Measurements from ENCODE around the gene KLHL14.
A peak's percentile ranks its signal among the peaks of the same experiment; 100 is the strongest.
"Not testable (repeated sequence)": the region's sequence is repeated elsewhere in the genome, so short reads cannot be mapped to it uniquely, and the experiment has no call there.

Gene KLHL14

GRCh38 chr18:32798209-32798960, 25.6 kb upstream of the KLHL14 start:
- Histone ChIP-seq H3K9me3 (ENCODE audit: control insufficient read depth, insufficient read depth, low read length) (no peaks in the 10 kb centered on the region), H3K4me1 (ENCODE audit: control insufficient read depth, insufficient read depth, low read length) (no peaks in the 10 kb centered on the region)

GRCh38 chr18:32794667-32795066, 21.8 kb upstream of the KLHL14 start:
- not testable (repeated sequence) for H3K9me3 ChIP-seq (ENCODE audit: control insufficient read depth, insufficient read depth, low read length); H3K4me3 ChIP-seq (ENCODE audit: low read depth, low read length); H3K4me1 ChIP-seq (ENCODE audit: control insufficient read depth, insufficient read depth, low read length); H3K9ac ChIP-seq (ENCODE audit: low read depth, low read length); H3K27me3 ChIP-seq (ENCODE audit: control insufficient read depth, insufficient read depth, low read length); H3K36me3 ChIP-seq (ENCODE audit: control insufficient read depth, insufficient read depth, low read length)

More at GRCh38 chr18:32798209-32798960, 25.6 kb upstream of the KLHL14 start:
- Histone ChIP-seq H3K27me3 (ENCODE audit: control insufficient read depth, insufficient read depth, low read length) (no peaks in the 10 kb centered on the region), H3K4me3 (ENCODE audit: low read depth, low read length) (no peak overlapping the region), H3K36me3 (ENCODE audit: control insufficient read depth, insufficient read depth, low read length) (no peaks in the 10 kb centered on the region), H3K9ac (ENCODE audit: low read depth, low read length) (no peak overlapping the region)

- Histone ChIP-seq H3K9ac (ENCODE audit: low read depth, low read length) (no peak overlapping the region), H3K4me1 (ENCODE audit: control insufficient read depth, insufficient read depth, low read length) (peaks cover 2% of the 10 kb centered on the region), H3K4me3 (ENCODE audit: low read depth, low read length) (no peak overlapping the region), H3K9me3 (ENCODE audit: control insufficient read depth, insufficient read depth, low read length) (no peaks in the 10 kb centered on the region), H3K27me3 (ENCODE audit: control insufficient read depth, insufficient read depth, low read length) (peaks cover 10% of the 10 kb centered on the region), H3K36me3 (ENCODE audit: control insufficient read depth, insufficient read depth, low read length) (no peaks in the 10 kb centered on the region)
Measured at GRCh38 chr18:32779010-32779409, 6.2 kb upstream of the KLHL14 start.

- Histone ChIP-seq H3K9me3 (ENCODE audit: control insufficient read depth, insufficient read depth, low read length) (no peaks in the 10 kb centered on the region), H3K9ac (ENCODE audit: low read depth, low read length) (no peak overlapping the region), H3K36me3 (ENCODE audit: control insufficient read depth, insufficient read depth, low read length) (no peaks in the 10 kb centered on the region), H3K4me3 (ENCODE audit: low read depth, low read length) (no peak overlapping the region), H3K4me1 (ENCODE audit: control insufficient read depth, insufficient read depth, low read length) (peaks cover 11% of the 10 kb centered on the region), H3K27me3 (ENCODE audit: control insufficient read depth, insufficient read depth, low read length) (peaks cover 26% of the 10 kb centered on the region)
Measured at GRCh38 chr18:32777049-32777448, 4.2 kb upstream of the KLHL14 start.

GRCh38 chr18:32776561-32776960, 3.7 kb upstream of the KLHL14 start:
- H3K9me3 ChIP-seq (ENCODE audit: control insufficient read depth, insufficient read depth, low read length): no peaks in the 10 kb centered on the region
- no peaks in the 10 kb centered on the region for H3K36me3 ChIP-seq (ENCODE audit: control insufficient read depth, insufficient read depth, low read length)
- peaks cover 26% of the 10 kb centered on the region for H3K27me3 ChIP-seq (ENCODE audit: control insufficient read depth, insufficient read depth, low read length)
- no peak overlapping the region for H3K4me3 ChIP-seq (ENCODE audit: low read depth, low read length)
- no peak overlapping the region for H3K9ac ChIP-seq (ENCODE audit: low read depth, low read length)
- H3K4me1 ChIP-seq (ENCODE audit: control insufficient read depth, insufficient read depth, low read length): peaks cover 11% of the 10 kb centered on the region

- H3K36me3 ChIP-seq (ENCODE audit: control insufficient read depth, insufficient read depth, low read length): no peaks in the 10 kb centered on the region
- peaks cover 33% of the 10 kb centered on the region for H3K27me3 ChIP-seq (ENCODE audit: control insufficient read depth, insufficient read depth, low read length)
- H3K4me3 ChIP-seq (ENCODE audit: low read depth, low read length): no peak overlapping the region
- H3K9me3 ChIP-seq (ENCODE audit: control insufficient read depth, insufficient read depth, low read length): no peaks in the 10 kb centered on the region
- H3K9ac ChIP-seq (ENCODE audit: low read depth, low read length): no peak overlapping the region
- peaks cover 11% of the 10 kb centered on the region for H3K4me1 ChIP-seq (ENCODE audit: control insufficient read depth, insufficient read depth, low read length)
Measured at GRCh38 chr18:32775628-32776027, 2.8 kb upstream of the KLHL14 start.

- Histone ChIP-seq H3K4me3 (ENCODE audit: low read depth, low read length) (peak overlapping the region; percentile 50), H3K9me3 (ENCODE audit: control insufficient read depth, insufficient read depth, low read length) (no peaks in the 10 kb centered on the region), H3K36me3 (ENCODE audit: control insufficient read depth, insufficient read depth, low read length) (no peaks in the 10 kb centered on the region), H3K4me1 (ENCODE audit: control insufficient read depth, insufficient read depth, low read length) (peaks cover 17% of the 10 kb centered on the region), H3K27me3 (ENCODE audit: control insufficient read depth, insufficient read depth, low read length) (peaks cover 51% of the 10 kb centered on the region), H3K9ac (ENCODE audit: low read depth, low read length) (no peak overlapping the region)
Measured at GRCh38 chr18:32773382-32773712, 524 bp upstream of the KLHL14 start.

GRCh38 chr18:32771871-32772580, 797 bp downstream of the KLHL14 start:
- H3K9ac ChIP-seq (ENCODE audit: low read depth, low read length): no peak overlapping the region
- peak overlapping the region; percentile 50 for H3K4me3 ChIP-seq (ENCODE audit: low read depth, low read length)
- peaks cover 17% of the 10 kb centered on the region for H3K4me1 ChIP-seq (ENCODE audit: control insufficient read depth, insufficient read depth, low read length)
- peaks cover 59% of the 10 kb centered on the region for H3K27me3 ChIP-seq (ENCODE audit: control insufficient read depth, insufficient read depth, low read length)
- no peaks in the 10 kb centered on the region for H3K9me3 ChIP-seq (ENCODE audit: control insufficient read depth, insufficient read depth, low read length)
- no peaks in the 10 kb centered on the region for H3K36me3 ChIP-seq (ENCODE audit: control insufficient read depth, insufficient read depth, low read length)

- H3K4me3 ChIP-seq (ENCODE audit: low read depth, low read length): peak overlapping the region; percentile 95
- H3K9me3 ChIP-seq (ENCODE audit: control insufficient read depth, insufficient read depth, low read length): no peaks in the 10 kb centered on the region
- peaks cover 17% of the 10 kb centered on the region for H3K4me1 ChIP-seq (ENCODE audit: control insufficient read depth, insufficient read depth, low read length)
- H3K36me3 ChIP-seq (ENCODE audit: control insufficient read depth, insufficient read depth, low read length): no peaks in the 10 kb centered on the region
- no peak overlapping the region for H3K9ac ChIP-seq (ENCODE audit: low read depth, low read length)
- H3K27me3 ChIP-seq (ENCODE audit: control insufficient read depth, insufficient read depth, low read length): peaks cover 59% of the 10 kb centered on the region
Measured at GRCh38 chr18:32771169-32771751, 1.6 kb downstream of the KLHL14 start.

GRCh38 chr18:32770666-32771168, 2.1 kb downstream of the KLHL14 start:
- no peaks in the 10 kb centered on the region for H3K9me3 ChIP-seq (ENCODE audit: control insufficient read depth, insufficient read depth, low read length)
- no peaks in the 10 kb centered on the region for H3K36me3 ChIP-seq (ENCODE audit: control insufficient read depth, insufficient read depth, low read length)
- no peak overlapping the region for H3K9ac ChIP-seq (ENCODE audit: low read depth, low read length)
- H3K4me3 ChIP-seq (ENCODE audit: low read depth, low read length): peak overlapping the region; percentile 95
- peaks cover 17% of the 10 kb centered on the region for H3K4me1 ChIP-seq (ENCODE audit: control insufficient read depth, insufficient read depth, low read length)
- H3K27me3 ChIP-seq (ENCODE audit: control insufficient read depth, insufficient read depth, low read length): peaks cover 59% of the 10 kb centered on the region

- Histone ChIP-seq H3K4me1 (ENCODE audit: control insufficient read depth, insufficient read depth, low read length) (peaks cover 17% of the 10 kb centered on the region), H3K9ac (ENCODE audit: low read depth, low read length) (no peak overlapping the region), H3K27me3 (ENCODE audit: control insufficient read depth, insufficient read depth, low read length) (peaks cover 59% of the 10 kb centered on the region), H3K9me3 (ENCODE audit: control insufficient read depth, insufficient read depth, low read length) (no peaks in the 10 kb centered on the region), H3K36me3 (ENCODE audit: control insufficient read depth, insufficient read depth, low read length) (no peaks in the 10 kb centered on the region), H3K4me3 (ENCODE audit: low read depth, low read length) (peak overlapping the region; percentile 95)
Measured at GRCh38 chr18:32770054-32770665, 2.7 kb downstream of the KLHL14 start.
